Central memory CD4-positive, alpha-beta T cell (primary cell): Measurements from ENCODE around the gene ALDH1A2.
"Not testable (repeated sequence)": the region's sequence is repeated elsewhere in the genome, so short reads cannot be mapped to it uniquely, and the experiment has no call there.

ENCODE experiments used
- DNase-seq: peaks from one replicate; pipeline ENCODE4 v3.0.0; 2022
- total RNA-seq, 3 experiments: gene quantifications; one replicate each; lab custom pipeline; 2026; lab: John Stamatoyannopoulos, UW

Gene ALDH1A2
- total RNA-seq, result 0 to 0.11 (median 0) reads per million in 3 experiments

DNA sequence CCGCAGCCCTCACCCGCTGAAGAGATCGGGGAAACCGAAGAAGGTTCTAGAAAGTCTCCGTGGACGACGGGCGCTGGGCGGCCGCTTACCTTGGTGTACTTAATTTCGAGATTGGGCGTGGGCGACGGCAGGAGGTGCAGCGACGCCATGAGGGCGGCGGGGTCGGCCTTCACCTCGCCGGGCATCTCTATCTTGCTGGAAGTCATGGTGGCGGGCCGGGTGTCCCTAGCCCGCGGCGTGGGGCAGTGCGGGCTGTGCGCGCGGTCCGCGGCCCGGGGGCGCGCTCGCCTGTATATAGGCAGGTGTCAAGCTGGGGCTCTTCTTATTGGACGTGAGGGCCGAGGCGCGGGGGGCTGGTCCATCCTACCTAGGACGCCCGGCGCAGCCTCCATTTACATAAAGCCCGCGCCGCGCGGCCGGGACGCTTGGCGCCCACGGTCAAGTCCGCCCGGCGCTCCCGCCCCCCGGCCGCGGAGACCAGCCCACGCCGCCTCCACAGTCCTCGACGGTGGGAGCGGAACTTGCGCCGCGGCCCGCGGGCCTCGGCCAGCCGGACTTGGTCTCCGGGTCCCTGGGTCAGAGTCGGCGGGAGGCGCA lies at the start of gene ALDH1A2:
Gene ALDH1A2, minus strand, starts transcription at position 267 of the 597 bp plus-strand sequence. Its CDS starts 61 bp downstream, at position 206.
- DNase-seq, result no peak

DNA sequence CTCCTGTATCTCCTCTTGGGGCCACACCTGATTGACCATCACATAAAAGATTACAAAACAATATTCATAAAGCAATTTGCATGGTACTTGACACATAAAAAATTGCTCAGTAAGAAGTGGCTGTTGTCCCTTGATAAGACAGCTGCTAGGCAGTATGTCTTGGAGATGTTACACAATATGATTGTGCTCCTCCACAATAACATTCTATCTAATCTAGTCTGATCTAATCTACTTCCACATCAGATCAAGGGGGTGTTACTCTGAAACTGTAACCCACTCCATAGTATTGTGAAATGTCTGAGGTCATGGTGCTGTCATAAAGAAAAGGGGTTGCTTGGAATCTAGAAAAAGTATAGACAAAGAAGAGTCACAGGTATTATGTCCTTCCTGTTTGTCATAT lies 49.3 kb upstream of the ALDH1A2 start:
- DNase-seq, result no peak

DNA sequence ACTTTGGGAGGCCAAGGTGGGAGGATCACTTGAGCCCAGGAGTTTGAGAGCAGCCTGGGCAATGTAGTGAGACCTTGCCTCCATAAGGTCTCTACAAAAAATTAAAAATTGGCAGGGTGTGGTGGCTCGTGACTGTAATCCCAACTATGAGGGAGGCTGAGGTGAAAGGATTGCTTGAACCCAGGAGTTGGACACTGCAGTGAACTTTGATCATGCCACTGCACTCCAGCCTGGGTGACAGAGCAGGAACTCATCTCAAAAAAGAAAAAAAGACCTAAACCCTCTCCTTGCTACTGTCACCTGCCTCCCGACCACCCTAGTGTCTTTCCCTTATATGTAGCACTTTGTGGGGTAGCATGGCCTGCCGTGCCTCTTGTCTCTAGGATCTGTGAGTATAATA lies 48.9 kb upstream of the ALDH1A2 start:
- DNase-seq, result no peak

DNA sequence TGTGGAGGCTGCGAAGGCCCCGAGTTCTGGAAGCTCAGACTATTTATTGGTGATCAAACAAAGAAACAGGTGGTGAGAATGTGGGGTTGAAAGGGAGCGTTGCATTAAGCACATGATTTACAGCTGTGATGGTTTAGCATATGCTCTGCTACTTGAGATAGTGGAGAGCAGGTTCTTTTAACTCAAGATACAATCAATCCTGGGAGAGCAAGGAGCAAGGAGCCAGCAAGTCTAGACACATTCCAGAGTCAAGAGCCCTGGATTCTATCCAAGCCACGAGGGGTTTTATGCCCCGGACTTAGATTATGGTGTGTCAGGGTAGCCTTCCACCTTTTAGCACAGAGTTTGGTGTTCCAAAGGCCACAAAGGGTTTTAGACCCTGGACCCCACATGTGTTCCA lies 47.8 kb upstream of the ALDH1A2 start:
- not testable (repeated sequence) for DNase-seq

DNA sequence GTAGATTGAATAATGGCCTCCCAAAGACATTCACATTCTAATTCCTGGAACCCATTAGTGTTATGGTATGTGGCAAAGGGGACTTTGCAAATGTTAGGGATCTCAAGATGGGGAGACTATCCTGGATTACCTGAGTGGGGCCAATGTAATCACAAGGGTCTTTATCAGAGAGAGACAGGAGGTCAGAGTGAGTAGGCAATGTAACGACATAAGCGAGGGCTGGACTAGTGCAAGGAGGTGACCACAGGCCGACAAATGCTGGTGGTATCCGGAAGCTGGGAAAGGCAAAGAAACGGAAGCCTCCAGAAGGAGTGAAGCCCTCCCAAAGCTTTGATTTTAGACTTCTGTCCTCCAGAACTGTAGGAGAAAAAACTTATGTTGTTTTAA lies 46.2 kb upstream of the ALDH1A2 start:
- DNase-seq, result no peak

DNA sequence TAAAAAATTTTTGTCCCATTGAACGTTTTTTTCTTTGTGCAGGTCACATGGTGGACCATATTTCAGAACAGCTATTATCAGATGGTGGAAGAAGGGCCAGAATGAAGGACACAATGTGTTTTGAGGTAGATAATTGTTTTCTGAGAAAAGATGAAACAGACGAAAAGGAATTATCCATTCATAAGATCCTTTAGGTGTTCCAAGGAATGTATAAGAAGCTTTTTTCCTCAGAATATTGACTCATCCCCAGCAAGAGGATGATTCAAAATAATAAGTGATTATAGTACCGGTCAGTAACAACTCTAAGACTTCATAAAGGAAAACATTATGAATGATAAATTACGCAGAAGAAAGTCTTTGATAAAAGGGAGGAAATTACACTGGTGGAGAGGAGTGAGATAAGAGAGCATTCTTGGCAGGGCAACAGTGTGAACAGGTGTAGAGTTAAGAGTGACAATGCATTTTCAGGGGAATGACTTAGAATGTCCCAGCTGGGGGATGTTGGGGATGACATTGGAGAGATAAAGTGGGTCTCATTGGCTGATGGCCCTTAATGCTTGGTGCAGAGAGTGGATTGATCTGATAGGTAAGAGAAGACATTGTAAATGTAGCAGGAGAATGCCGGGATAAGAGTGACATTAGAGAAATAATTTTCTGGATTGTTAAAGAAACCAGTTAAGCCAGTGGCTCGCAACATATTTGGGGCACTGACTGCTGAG lies 45.6 kb upstream of the ALDH1A2 start:
- DNase-seq, result no peak

DNA sequence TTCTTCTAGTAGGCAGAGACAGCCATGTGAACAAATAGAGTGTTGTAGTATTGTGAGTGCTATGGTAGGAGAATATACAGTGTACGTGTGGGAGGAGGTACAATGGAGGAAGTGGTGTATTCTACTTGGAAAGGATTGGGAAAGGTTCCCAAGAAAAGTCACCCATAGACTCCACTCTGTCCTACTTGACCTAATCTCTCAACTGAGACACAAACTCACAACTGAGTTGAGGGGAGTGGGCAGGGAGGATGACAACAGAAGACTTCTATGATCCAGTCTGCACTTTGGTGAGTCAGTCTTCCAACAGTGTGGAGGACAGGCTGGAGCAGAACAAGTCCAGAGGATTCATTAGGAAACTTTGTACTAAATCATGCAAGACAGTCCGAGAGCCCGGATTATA lies 43.9 kb upstream of the ALDH1A2 start:
- DNase-seq, result no peak

DNA sequence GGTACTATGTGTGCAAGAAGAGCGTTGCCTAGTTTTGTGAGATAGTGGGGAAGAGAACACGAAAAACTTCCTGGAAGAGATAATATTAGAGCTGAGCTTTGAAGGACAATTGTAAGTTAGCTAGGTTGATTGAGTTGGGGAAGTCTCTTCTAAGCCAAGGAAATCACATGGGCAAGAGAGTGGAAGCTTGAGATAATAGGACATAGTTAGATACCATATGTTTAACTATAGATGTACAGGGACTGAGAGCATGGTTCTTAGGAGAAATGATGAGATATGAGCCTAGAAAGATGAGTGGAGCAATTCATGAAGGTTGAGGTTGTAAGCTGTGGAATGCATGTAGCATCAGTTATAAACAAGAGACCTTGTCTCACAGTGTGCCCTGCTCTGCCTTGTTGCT lies 42.6 kb upstream of the ALDH1A2 start:
- DNase-seq, result no peak

DNA sequence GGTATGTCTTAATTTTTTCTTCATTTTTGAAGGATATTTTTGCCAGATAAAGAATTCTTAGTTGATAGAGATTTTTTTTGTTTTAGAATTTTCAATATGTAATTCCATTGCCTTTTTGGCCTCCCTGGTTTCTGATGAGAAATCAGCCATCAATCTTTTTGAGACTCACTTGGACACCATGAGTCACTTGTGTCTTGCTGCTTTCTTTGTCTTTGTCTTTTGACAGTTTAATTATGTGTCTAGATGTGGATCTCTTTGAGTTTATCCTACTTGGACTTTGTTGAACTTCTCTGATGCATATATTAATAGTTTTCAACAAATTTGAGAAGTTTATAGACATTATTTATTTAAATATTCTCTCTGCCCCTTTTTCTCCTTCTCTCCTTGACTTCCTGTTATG lies 38.0 kb upstream of the ALDH1A2 start:
- DNase-seq, result no peak

DNA sequence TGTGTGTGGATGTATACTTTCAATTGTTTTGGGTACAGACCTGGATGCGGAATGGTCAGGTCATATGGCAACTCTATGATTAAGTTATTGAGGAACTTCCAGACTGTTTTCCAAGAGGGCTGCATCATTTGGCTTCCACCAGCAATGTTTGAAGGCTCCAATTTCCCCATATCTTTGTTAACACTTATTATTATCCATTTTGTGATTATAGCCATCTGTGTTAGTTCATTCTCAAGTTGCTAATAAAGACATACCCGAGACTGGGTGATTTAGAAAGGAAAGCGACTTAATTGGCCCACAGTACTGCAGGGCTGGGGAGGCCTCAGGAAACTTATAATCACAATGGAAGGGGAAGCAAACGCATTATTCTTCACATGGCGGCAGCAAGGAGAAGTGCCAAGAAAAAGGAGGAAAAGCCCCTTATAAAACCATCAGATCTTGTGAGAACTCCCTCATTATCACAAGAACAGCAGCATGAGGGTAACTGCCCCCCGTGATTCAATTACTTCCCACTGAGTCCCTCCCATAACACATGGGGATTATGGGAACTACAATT lies 31.1 kb upstream of the ALDH1A2 start:
- no peak for DNase-seq

DNA sequence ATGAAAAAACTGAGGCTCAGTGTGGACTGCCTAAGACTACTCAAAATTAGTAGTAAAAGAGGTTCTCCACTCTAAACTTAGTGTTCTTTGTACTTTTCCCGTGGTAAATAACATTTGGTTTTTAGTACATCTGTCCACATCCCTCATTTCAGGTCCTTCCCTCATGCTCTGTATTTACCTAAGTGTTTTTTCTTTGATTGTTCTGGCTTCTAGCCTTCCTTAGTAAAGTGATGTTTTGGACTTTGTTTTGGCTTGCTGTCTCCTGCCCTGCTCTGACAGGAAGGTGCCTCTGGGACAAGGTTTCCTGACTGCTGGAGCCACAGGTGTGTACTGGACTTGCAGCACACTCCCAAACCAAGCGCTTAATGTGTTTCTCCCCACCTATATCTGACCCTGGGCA lies 29.9 kb upstream of the ALDH1A2 start:
- DNase-seq, result no peak

DNA sequence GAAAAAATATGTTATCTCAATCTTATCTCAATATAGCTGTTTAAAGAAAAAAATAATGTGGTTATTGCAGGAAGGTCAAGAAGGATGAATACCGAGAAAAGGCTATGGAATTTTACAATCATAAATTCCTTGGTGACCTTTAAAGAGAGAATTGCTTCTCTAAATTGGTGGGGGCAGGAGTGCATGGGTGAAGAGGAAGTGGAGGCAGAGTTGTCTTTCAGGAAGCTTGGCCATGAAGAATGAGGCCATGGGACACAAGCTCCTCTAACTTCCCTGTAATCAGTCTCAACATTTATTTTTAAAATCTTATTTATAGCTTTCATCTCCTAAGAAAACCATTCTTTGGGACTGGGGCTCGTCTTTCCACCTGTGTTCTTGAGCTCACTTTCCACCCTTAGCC lies 22.4 kb upstream of the ALDH1A2 start:
- no peak for DNase-seq

DNA sequence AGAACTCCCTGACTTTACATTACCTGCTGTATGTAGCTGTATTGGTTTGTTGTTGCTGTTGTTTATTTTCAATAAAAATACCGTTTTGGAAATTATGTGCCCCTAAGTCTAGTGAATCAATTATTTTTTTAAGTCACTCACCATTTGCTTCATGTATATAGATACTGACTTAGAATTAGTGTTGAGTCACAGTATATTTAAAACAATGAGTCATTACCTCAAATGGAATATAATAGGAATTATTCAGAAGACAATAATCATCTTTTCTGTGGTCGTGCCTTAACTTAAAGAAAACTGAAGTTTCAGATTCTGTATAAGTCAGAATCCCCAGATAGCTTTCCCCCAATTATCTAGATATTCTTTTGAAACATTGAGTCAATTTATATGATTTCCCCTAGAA lies 21.0 kb upstream of the ALDH1A2 start:
- DNase-seq, result no peak

DNA sequence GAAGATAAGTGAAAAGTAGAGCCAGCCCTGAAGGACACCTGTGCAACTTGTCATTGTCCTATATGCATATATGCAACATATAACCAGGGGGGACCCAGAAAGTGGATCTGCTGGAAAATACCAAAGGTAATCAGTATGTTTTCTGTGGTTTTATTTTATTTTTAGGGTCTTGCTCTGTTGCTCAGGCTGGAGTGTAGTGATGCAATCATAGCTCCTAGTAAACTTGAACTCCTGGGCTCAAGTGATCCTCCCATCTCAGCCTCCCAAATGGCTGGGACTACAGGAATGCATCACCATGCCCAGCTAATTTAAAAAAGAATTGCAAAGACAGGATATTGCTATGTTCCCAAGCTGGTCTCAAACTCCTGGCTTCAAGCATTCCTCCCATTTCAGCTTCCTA lies 18.0 kb upstream of the ALDH1A2 start:
- no peak for DNase-seq

DNA sequence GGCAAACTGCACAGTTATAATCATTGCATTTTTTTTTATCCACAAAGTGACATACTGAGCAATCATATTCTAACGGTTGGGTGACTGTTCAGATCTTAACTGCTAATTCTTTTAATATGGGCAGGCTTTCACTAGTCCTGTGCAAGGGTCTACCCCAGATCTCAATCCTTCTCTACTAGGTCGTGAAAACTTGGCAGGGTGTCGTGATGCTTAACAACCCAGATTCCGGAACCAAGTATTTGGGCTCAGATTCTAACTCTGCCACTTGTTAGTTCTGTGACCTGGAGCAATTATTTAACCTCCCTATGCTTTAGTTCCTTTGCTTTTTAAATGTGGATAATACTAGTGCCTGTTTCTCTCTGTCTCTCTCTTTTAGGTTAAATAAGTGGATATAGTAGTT lies 16.4 kb upstream of the ALDH1A2 start:
- no peak for DNase-seq

DNA sequence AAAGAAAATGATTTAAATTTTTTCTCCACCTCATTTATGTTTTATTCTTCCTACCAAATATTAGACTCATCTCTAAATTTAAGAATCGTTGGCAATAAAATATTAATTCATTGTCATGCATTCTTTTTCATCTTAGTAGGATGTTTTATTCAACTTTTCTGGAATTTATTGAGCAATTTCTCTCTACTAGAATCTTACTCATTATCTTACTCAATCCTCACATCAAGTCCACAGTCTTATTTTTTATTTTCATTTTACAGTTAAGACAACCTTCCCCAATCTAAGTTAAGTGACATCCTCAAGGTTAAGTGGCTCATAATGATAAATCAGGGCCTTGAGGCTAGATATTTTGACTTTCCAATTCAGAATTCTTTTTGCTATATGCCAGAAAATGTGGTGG lies 15.9 kb upstream of the ALDH1A2 start:
- DNase-seq, result no peak

DNA sequence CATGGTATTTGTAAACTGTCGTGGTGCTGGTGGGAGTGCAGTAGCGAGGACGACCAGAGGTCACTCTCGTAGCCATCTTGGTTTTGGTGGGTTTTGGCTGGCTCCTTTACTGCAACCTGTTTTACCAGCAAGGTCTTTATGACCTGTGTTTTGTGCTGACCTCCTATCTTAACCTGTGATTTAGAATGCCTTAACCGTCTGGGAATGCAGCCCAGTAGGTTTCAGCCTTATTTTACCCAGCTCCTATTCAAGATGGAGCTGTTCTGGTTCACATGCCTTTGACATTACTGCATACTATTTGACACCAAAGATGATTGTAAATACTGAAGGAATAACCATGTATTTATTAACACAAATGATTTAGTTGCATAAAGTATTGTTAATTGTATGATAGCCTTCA lies 15.4 kb upstream of the ALDH1A2 start:
- DNase-seq, result not testable (repeated sequence)

DNA sequence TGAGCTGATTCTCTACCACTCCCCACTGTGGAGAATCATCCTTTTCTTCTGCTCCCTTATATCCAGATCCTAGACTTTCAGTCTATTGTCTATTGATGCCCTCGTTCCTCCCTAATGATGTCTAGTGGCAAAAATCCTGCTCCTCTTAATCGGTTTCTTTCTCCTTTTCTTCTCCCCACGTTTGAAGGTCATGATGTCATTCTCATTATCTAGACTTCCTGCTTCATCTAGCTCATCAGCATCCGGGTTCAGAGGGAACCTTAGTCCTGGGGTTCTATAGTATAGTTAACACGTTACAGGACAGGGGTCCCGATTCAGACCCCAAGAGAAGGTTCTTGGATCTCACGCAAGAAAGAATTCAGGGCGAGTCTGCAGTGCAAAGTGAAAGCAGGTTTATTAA lies 14.9 kb upstream of the ALDH1A2 start:
- DNase-seq, result no peak

DNA sequence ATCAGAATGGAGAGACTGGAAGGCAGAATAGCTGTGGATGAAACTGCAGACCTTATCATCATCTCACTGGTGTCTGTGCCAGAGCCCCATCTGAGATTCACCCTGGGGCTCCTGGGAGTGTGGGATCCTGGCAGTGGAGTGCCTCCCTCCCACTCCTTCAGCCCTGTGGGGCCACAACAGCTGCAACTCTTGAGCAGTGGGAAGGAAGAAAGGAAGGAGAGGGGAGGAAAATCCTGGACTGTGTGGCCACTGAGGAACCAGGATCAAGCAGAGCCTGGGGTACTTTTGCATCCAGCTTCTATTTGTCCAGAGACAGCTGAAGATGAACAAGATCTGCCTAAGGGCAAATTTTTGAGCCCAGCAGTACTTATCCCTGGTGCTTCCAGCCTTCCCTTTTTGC lies 13.1 kb upstream of the ALDH1A2 start:
- no peak for DNase-seq

DNA sequence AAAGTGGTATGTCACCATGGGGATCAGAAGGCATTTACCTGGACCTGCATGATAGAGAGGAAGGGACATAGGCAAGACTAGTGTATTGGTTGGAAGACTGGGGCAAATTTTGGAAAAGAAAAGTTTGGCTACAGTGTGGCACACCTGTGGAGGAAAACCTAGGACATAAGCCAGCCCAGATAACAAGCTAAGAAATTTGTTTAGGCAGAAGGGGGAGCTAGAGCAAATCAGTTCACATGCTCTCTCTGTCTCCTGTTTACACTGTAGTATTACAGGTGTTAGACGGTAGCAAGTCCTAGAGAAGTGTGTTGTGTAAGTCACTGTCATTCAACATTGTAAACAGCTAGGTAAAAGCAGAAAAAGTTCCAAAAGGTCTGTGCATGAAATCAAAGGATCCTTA lies 11.9 kb upstream of the ALDH1A2 start:
- no peak for DNase-seq

DNA sequence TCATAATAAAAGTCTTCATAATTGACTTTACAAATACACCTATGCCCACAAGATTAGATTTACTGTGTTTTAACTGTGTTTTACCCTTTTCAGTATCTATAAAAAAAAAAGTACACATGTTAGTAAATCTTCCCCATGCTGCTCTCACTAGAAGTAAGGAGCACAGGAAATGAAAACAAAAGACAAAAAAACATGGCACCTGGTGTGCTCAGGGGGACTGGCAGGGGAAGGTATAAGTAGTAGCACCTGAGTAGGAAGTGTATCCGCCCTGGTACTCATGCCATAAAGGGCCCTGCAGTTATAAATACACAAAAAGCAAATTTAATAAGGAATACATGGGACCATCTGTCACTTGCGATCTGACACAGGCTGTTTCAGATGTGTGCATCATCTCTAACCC lies 8.9 kb upstream of the ALDH1A2 start:
- DNase-seq, result no peak

DNA sequence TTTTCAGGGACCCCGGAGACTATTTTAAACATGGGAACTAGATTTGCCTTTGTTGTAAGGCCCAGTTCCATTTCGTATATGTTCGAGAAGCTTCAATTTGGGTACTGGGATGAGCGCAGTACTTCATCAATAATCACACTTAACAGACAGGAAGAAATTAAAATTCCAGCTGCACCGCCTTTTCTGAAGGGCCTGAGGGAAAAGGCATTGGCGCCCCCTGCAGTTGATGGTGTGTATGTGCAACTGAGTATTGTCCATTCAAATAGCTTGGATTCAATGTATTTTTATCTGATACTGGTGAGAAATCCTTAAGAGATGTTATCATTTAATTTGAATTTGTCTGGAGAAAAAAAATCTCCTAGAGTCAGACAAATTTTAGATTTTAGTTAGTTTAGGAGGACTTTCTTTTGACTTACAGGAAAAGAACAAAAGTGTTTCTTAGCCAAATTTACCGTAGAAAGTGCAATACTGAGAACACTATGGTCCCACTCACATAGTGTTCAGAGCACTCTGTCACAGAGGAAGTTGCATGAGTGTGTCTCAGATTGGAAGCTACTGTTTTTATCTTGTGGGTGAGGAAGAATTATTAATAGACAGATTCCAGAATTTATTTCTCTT lies 5.4 kb upstream of the ALDH1A2 start:
- DNase-seq, result no peak

DNA sequence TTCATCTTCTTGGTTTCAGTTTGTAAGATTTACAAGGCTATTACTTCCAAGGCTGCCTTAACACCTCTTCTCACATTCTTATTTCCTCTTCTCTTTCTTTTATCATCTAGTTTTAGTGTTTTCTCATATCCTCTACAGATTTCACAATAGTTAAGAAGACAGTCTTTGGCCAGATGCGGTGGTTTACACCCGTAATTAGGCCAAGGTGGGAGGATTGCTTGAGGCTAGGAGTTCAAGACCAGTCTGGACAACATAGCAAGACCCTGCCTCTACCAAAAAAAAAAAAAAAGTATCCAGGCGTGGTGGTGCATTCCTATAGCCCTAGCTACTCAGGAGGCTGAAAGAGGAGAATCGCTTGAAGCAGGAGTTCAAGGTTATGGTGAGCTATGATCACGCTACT lies 3.5 kb upstream of the ALDH1A2 start:
- DNase-seq, result no peak
